AG09319 (cell line): ENCODE data around the gene TFF1.
"Not testable (repeated sequence)": the region's sequence is repeated elsewhere in the genome, so short reads cannot be mapped to it uniquely, and the experiment has no call there.

Experiments used
- DNase-seq: peaks from one replicate; pipeline ENCODE4 v3.0.0-alpha.2; 2010; ENCODE audit warnings: low read depth; ENCODE audit errors: extremely low read depth
- TF ChIP-seq, protein P1 (sequence below): IDR thresholded peaks from 2 replicates; pipeline ENCODE4 v1.5.1; 2011; ENCODE audit warnings: low read depth, mild to moderate bottlenecking, inconsistent platforms, low read length, moderate library complexity

The TFF1 gene

GRCh38 chr21:42411891-42412635 is 45.7 kb upstream of the TFF1 start:
- TF ChIP-seq, protein P1, sequence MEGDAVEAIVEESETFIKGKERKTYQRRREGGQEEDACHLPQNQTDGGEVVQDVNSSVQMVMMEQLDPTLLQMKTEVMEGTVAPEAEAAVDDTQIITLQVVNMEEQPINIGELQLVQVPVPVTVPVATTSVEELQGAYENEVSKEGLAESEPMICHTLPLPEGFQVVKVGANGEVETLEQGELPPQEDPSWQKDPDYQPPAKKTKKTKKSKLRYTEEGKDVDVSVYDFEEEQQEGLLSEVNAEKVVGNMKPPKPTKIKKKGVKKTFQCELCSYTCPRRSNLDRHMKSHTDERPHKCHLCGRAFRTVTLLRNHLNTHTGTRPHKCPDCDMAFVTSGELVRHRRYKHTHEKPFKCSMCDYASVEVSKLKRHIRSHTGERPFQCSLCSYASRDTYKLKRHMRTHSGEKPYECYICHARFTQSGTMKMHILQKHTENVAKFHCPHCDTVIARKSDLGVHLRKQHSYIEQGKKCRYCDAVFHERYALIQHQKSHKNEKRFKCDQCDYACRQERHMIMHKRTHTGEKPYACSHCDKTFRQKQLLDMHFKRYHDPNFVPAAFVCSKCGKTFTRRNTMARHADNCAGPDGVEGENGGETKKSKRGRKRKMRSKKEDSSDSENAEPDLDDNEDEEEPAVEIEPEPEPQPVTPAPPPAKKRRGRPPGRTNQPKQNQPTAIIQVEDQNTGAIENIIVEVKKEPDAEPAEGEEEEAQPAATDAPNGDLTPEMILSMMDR = no peak
- DNase-seq = no peak

DNA sequence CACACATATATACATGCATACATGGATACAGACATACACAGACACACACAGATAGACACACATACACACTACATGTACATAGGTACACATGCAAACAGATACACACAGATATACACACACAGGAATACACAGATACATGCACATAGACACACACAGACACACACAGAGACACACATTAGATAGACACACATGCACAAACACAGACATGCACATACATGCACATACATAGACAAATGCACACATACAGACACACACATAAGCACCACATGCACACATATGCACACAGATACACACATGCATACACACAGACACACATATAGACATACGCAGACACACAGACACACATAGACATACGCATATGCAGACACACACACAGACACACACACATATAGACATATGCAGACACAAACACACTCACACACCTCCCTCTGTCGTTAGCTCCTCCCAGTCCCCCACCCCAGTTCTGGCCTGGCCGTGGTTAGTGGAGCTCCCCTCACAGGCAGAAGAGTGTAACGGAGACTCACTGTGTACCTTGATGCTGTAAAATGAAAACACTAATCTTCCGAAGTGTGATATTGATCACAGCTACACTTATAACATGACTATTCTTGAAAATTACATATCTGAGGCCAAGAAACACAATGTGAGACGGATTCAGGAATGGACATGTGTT is 45.0 kb upstream of the TFF1 start:
- TF ChIP-seq, protein P1 = no peak

DNA sequence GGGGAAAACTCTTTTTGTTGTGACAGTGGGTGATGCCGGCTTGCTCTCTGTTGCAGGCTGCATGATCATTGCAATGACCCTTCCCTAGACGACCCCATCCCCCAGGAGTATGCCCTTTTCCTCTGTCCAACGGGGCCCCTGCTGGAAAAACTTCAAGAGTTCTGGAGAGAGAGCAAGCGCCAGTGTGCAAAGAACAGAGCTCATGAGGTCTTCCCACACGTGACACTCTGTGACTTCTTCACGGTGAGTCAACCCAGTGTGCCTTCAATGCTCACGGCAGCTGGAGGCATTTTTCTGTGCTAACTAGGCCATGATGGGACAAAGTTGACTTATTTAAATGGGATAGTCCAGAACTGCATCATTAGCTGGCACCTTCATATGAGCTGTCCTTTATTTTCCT is 43.0 kb upstream of the TFF1 start:
- no peak for DNase-seq
- TF ChIP-seq, protein P1 = no peak

More for the DNA sequence above, 45.0 kb upstream of the TFF1 start:
- no peak for DNase-seq

GRCh38 chr21:42408718-42409117 is 42.4 kb upstream of the TFF1 start:
- DNase-seq = not testable (repeated sequence)

GRCh38 chr21:42407476-42407875 is 41.1 kb upstream of the TFF1 start:
- TF ChIP-seq, protein P1 = no peak

DNA sequence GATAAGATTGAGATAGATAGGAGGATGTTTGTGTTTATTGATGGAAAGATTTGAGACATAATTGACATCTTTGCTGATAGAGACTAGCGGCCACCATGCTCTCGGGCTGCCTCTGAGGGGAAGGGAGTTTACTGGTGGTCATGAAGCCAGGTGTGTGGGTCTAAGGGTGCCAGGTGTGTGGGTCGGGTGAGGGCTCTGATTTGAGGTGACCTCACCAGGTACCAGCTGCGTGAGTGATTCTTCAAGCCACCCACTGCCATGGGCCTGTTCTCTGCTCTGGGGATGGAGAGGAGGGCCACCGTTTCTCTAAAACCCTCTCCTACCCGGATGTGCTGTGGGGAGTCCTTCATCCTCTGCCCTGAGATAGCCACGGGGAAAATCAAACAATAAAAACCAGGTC is 40.5 kb upstream of the TFF1 start:
- no peak for DNase-seq
- TF ChIP-seq, protein P1 = no peak

More at GRCh38 chr21:42407476-42407875, 41.1 kb upstream of the TFF1 start:
- no peak for DNase-seq

- TF ChIP-seq, protein P1 = no peak
- DNase-seq = no peak
Observed at GRCh38 chr21:42406201-42406621, 39.9 kb upstream of the TFF1 start.
